ENCODE data around the gene MICALL1.
"Not testable (repeated sequence)": the region's sequence is repeated elsewhere in the genome, so short reads cannot be mapped to it uniquely, and the experiment has no call there.

Gene MICALL1

DNA sequence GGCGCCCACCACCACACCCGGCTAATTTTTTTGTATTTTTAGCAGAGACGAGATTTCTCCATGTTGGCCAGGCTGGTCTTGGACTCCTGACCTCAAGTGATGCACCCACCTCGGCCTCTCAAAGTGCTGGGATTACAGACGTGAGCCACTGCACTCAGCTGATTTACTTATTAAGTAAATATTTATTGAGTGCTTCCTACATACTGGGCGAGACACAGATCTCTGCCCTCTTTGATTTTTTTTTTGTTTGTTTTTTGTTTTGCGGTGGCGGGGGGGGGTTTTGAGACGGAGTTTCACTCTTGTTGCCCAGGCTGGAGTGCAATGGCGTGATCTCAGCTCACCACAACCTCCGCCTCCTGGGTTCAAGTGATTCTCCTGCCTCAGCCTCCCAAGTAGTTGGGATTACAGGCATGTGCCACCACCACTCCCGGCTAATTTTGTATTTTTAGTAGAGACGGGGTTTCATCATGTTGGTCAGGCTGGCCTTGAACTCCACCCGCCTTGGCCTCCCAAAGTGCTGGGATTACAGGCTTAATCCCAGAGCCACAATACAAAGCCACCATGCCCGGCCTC is 49.8 kb downstream of the MICALL1 start:
- DNase-seq (ENCODE audit: low read depth in 1 of 2, low spot score in 1 of 2); H3K4me3 ChIP-seq (replicated peaks; ENCODE audit: insufficient read depth, low read length): not testable (repeated sequence)

DNA sequence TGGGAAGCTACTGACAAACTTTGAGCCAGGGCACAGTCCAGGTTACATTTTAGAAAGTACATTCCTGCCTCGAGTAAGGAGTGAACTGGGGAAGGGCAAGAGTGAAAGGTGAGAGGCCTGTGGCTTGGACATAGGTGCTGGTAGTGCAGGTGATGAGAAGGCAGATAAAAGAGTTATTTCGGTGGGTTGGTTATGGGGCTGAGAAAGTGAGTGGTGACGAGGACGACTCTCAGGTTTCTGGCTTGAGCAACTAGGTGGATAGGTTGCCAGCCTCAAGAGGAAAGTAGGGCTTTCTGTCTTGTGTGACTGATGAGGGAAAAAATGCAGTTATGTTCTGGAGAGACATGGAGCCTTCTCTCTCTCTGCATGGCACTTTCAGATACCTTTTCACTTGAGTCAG is 51.1 kb downstream of the MICALL1 start:
- no peak overlapping the region for H3K27ac ChIP-seq (replicated peaks)
- TF ChIP-seq GABPA (IDR thresholded peaks at IDR 0.05; ENCODE audit: low read depth) (no peak), SPI1 (IDR thresholded peaks at IDR 0.05; ENCODE audit: borderline replicate concordance, low read depth) (no peak), POLR2AphosphoS5 (IDR thresholded peaks at IDR 0.05; ENCODE audit: low read depth) (no peak)
- TF ChIP-seq, protein P1, sequence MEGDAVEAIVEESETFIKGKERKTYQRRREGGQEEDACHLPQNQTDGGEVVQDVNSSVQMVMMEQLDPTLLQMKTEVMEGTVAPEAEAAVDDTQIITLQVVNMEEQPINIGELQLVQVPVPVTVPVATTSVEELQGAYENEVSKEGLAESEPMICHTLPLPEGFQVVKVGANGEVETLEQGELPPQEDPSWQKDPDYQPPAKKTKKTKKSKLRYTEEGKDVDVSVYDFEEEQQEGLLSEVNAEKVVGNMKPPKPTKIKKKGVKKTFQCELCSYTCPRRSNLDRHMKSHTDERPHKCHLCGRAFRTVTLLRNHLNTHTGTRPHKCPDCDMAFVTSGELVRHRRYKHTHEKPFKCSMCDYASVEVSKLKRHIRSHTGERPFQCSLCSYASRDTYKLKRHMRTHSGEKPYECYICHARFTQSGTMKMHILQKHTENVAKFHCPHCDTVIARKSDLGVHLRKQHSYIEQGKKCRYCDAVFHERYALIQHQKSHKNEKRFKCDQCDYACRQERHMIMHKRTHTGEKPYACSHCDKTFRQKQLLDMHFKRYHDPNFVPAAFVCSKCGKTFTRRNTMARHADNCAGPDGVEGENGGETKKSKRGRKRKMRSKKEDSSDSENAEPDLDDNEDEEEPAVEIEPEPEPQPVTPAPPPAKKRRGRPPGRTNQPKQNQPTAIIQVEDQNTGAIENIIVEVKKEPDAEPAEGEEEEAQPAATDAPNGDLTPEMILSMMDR (IDR thresholded peaks at IDR 0.05; ENCODE audit: insufficient read depth, low read length): no peak
- TF ChIP-seq, protein P2, sequence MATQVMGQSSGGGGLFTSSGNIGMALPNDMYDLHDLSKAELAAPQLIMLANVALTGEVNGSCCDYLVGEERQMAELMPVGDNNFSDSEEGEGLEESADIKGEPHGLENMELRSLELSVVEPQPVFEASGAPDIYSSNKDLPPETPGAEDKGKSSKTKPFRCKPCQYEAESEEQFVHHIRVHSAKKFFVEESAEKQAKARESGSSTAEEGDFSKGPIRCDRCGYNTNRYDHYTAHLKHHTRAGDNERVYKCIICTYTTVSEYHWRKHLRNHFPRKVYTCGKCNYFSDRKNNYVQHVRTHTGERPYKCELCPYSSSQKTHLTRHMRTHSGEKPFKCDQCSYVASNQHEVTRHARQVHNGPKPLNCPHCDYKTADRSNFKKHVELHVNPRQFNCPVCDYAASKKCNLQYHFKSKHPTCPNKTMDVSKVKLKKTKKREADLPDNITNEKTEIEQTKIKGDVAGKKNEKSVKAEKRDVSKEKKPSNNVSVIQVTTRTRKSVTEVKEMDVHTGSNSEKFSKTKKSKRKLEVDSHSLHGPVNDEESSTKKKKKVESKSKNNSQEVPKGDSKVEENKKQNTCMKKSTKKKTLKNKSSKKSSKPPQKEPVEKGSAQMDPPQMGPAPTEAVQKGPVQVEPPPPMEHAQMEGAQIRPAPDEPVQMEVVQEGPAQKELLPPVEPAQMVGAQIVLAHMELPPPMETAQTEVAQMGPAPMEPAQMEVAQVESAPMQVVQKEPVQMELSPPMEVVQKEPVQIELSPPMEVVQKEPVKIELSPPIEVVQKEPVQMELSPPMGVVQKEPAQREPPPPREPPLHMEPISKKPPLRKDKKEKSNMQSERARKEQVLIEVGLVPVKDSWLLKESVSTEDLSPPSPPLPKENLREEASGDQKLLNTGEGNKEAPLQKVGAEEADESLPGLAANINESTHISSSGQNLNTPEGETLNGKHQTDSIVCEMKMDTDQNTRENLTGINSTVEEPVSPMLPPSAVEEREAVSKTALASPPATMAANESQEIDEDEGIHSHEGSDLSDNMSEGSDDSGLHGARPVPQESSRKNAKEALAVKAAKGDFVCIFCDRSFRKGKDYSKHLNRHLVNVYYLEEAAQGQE (IDR thresholded peaks at IDR 0.05; ENCODE audit: insufficient replicate concordance, low read depth): no peak
- no peak overlapping the region for H3K4me3 ChIP-seq (replicated peaks; ENCODE audit: insufficient read depth, low read length)
- no peak for DNase-seq (ENCODE audit: low read depth in 1 of 2, low spot score in 1 of 2)
- H3K27me3 ChIP-seq (ENCODE audit: insufficient read depth, poor library complexity, severe bottlenecking): no peaks in the 10 kb centered on the region

More for the DNA sequence above, 49.8 kb downstream of the MICALL1 start:
- H3K27ac ChIP-seq (replicated peaks); H3K27me3 ChIP-seq (ENCODE audit: insufficient read depth, poor library complexity, severe bottlenecking): not testable (repeated sequence)

DNA sequence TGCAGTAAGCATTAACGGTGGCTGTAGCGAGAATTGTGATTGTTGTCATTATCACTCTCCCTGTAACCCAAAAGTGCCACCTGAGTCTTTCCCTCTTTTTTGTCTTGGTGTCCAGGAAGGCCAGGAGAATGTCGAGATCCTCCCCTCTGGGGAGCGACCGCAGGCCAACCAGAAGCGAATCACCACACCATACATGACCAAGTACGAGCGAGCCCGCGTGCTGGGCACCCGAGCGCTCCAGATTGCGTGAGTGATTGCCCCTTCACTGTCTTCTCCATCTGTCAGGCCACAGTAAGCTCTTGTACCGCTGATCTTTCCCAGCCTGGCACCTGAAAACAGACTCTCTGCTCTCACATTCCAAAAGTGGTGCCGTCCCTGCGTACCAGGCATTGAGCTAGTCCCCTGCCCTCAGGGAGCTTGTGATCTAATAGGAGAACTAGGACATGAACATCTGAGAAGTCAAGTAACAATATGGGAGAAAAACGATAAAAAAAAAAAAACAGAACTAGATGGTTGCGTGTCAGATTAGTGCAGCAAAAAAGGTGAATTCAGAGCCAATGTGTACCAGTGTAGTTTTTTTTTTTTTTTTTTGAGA is 53.2 kb downstream of the MICALL1 start:
- no peaks in the 10 kb centered on the region for H3K27me3 ChIP-seq (ENCODE audit: insufficient read depth, poor library complexity, severe bottlenecking)
- TF ChIP-seq SPI1 (IDR thresholded peaks at IDR 0.05; ENCODE audit: borderline replicate concordance, low read depth): no peak
- TF ChIP-seq, protein P2 (IDR thresholded peaks at IDR 0.05; ENCODE audit: insufficient replicate concordance, low read depth): no peak
- TF ChIP-seq POLR2AphosphoS5 (IDR thresholded peaks at IDR 0.05; ENCODE audit: low read depth): no peak
- TF ChIP-seq, protein P1 (IDR thresholded peaks at IDR 0.05; ENCODE audit: insufficient read depth, low read length): no peak
- TF ChIP-seq GABPA (IDR thresholded peaks at IDR 0.05; ENCODE audit: low read depth): no peak
- H3K4me3 ChIP-seq (replicated peaks; ENCODE audit: insufficient read depth, low read length): no peak overlapping the region
- no peak overlapping the region for H3K27ac ChIP-seq (replicated peaks)
- no peak for DNase-seq (ENCODE audit: low read depth in 1 of 2, low spot score in 1 of 2)

DNA sequence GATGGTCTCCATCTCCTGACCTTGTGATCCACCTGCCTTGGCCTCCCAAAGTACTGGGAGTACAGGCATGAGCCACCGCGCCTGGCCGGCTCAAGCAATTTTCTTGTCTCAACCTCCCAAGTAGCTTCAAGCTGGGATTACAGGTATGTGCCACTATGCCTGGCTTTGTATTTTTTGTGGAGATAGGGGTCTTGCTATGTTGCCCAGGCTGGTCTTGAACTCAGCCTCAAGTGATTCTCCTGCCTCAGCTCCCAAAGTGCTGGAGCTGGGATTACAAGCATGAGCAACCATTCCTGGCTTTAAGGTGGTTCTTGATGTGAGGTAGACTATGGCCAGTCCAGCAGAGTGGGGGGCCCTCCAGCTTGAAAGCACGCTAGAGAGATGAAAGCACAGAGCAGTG is 55.0 kb downstream of the MICALL1 start:
- no peaks in the 10 kb centered on the region for H3K27me3 ChIP-seq (ENCODE audit: insufficient read depth, poor library complexity, severe bottlenecking)
- H3K27ac ChIP-seq (replicated peaks): no peak overlapping the region
- H3K4me3 ChIP-seq (replicated peaks; ENCODE audit: insufficient read depth, low read length): no peak overlapping the region
- TF ChIP-seq, protein P2 (IDR thresholded peaks at IDR 0.05; ENCODE audit: insufficient replicate concordance, low read depth): no peak
- no peak for TF ChIP-seq SPI1 (IDR thresholded peaks at IDR 0.05; ENCODE audit: borderline replicate concordance, low read depth)
- TF ChIP-seq POLR2AphosphoS5 (IDR thresholded peaks at IDR 0.05; ENCODE audit: low read depth): no peak
- TF ChIP-seq GABPA (IDR thresholded peaks at IDR 0.05; ENCODE audit: low read depth): no peak
- TF ChIP-seq, protein P1 (IDR thresholded peaks at IDR 0.05; ENCODE audit: insufficient read depth, low read length): no peak
- DNase-seq (ENCODE audit: low read depth in 1 of 2, low spot score in 1 of 2): no peak

All from HL-60 (cell line).